Fibroblast of skin of scalp (primary cell): ENCODE results near the gene CDHR1.
A peak's percentile ranks its signal among the peaks of the same experiment; 100 is the strongest.

Experiments
- DNase-seq: peaks from one replicate; pipeline ENCODE4 v3.0.0-alpha.2; 2013

CDHR1 gene

DNA sequence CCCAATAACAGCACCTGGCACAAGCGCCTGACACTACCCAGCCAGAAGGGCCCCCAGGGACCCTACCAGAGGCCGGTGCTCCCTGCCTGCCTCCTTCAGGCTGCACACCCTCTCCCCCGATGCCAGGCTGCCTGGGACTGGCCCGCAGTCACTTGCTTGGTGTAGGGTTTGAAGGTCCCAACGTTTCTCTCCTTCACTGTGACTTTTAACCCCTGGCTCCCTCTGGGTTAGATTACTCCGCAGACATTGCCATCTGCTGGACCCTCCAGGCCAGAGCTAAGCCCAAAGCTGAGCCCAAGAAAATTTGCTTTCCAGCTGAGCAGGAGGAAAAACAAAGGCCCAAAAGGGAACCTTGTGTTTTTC is 6.9 kb downstream of the CDHR1 start:
- DNase-seq, result no peak

GRCh38 chr10:84201682-84202081 is 7.3 kb downstream of the CDHR1 start:
- DNase-seq, result no peak

DNA sequence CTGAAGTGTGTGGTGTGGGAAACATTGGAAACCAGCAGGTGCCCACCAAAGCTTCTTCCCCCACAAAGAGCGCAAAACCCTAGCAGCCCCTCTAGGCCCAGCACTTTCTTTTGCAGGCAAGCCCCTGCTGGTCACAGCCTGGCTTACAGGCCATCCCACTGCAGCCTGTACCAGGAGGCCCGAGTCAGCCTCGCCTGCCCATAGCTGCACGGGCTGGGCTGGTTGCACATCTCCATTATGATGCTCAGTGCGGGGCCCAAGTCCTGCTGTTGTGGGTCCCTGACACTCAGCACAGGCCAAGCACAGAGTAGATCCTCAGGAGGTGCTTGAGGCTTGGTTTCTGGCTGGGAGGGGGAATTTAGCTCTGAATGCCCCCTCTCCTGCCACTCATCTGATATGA is 8.0 kb downstream of the CDHR1 start:
- DNase-seq, result no peak

DNA sequence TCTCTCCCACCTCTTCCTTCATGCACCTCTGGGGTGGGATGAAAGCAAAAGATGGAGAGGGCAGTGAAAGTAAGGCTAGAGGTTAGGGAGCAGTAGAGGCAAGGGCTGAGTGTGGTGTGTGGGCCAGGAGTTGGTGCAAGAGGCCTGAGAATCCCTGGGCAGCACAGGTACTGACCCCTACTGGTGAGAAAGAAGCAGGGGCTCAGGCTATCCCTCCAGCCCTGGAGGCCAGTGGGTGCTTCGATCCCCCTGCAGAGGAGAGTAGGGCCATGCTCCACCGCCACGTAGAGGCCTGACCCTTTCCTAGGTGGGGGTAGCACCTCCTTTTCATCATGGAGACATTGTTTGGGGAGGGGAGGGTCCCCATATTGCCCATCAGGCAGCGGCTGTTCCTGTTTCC is 9.8 kb downstream of the CDHR1 start:
- DNase-seq, result no peak

- no peak for DNase-seq
These were observed 10.3 kb downstream of the CDHR1 start for GRCh38 chr10:84204610-84205009.

DNA sequence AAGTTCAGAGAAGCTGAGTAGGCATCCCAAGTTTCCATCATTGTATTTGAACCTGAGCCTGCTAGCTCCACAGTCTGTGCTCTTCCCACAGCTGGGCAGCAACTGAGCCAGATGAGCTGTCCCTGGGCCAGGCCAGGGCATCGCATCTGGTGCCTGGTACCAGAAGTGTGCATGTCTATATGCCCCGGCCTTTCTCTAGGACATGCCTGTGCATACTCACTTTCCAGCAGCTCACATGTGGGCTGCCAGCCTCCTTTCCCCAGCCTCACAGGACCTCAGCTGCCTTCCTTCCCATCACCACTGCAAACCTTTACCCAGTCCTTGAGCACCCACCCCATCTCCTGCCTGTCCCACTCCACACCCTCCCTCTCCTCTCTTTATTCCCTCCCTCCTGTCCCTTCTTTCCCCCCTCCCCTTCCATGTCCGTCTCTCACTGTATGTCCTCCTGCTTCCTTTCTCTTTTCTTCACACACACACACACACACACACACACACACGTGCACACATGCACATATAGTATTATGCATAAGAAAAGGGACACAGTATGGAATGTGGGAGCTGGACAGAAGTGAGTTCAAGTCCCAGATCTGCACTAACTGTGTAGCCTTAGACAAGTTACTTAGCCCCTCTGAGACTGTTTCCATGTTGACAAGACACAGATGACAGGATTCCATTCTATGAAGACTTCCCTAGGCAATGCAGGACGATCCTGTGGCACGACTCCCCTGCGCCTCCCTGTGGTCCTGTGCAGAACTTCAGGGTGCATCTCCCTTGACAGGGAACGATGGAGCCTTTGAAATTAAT is 10.9 kb downstream of the CDHR1 start:
- DNase-seq, result peak; percentile 14

DNA sequence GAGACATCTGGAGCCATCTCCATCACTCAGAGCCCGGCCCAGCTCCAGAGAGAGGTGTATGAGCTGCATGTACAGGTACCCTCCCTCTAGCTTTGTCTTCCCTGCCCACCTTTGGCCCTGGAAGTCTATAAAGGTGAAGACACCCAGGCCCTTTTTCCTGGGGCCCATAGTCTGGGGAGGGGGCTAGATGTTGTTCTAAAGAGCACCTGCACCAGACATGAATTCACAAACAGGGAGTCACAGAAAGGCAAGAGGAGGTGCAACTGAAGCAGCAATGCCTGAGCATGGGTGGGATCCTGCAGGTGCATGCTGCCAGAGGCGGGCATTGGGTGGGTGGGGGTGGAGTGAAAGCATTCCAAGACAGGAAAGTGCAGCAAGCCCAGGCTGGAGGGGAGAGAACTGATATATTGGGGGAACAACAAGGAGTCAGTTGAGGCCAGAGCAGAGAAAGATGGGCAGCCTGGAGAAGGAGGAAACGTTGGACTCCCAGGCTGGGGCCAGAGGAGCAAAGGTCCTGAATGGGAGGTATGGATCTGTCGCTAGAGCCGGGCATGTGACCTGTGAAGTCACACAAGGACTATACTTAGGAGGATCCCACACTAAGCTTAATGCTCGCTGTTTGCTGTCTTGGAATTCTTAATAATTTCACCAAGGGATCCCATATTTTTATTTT is 11.7 kb downstream of the CDHR1 start:
- DNase-seq, result no peak

DNA sequence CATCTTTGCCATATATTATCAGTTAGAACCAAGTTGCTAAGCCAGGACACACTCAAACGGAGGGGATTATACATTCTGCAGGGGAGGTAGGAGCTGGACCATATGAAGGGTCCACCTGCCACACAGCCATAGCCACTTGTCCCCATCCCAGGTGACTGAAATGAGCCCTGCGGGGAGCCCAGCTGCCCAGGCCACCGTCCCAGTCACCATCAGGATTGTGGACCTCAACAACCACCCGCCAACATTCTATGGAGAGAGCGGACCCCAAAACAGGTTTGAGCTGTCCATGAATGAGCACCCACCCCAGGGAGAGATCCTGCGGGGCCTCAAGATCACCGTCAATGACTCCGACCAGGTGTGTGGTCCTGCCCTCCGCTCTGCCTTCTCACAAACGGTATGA is 13.7 kb downstream of the CDHR1 start:
- no peak for DNase-seq

- DNase-seq, result no peak
These were observed 17.2 kb downstream of the CDHR1 start for GRCh38 chr10:84211566-84211965.

- DNase-seq, result no peak
These were observed 17.7 kb downstream of the CDHR1 start for GRCh38 chr10:84212014-84212413.

- no peak for DNase-seq
These were observed 18.7 kb downstream of the CDHR1 start for GRCh38 chr10:84213076-84213475.

- no peak for DNase-seq
These were observed 19.8 kb downstream of the CDHR1 start for GRCh38 chr10:84214046-84214572.

DNA sequence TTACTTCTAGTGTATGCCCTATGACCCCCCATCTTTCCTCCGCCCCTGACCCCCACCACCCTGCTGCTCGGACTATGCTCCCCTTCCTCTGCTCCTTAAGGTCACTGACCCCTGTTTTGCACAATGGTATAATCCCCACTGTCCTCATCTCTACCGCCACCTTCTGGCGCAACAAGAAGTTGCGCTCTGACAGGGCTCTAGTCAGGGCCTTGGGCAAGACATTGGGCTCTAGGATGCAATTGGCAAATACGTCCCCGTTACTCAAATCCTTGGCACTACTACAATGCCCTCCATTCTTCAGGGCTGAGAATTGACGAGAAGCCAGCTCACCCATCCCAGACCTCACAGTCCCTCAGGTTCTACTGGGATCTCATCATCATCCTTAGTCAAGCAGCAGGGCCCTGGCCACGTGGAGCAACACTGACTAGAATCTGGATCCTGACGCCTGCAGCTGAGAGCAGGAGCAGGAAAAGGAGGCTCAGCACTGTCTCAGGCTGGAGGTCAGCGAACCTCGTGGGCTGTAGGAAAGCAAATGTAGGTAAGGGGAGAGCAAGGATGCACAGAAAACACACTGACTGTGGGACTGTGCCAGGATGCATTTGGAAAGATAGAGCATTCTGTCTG is 20.4 kb downstream of the CDHR1 start:
- DNase-seq, result no peak

DNA sequence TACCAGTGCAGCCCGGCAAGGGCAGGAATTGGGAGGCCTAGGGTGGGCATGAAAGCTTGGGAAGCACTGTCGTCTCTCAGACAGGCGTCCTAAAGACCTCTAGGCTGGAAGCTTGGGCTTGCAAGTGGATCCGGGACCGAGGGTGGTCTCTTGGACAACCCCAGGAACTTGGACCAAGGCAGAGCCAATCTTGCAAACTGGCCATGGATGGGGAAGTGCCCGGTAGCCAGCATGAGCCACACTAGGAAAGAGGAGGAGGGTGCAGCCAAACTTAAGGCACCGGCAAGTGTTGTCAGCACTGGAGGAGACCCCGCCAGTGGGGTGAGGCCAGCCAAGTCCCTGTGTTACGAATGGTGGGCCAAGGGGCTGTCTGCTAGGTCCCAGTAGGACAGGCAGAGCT is 22.5 kb downstream of the CDHR1 start:
- DNase-seq, result no peak

DNA sequence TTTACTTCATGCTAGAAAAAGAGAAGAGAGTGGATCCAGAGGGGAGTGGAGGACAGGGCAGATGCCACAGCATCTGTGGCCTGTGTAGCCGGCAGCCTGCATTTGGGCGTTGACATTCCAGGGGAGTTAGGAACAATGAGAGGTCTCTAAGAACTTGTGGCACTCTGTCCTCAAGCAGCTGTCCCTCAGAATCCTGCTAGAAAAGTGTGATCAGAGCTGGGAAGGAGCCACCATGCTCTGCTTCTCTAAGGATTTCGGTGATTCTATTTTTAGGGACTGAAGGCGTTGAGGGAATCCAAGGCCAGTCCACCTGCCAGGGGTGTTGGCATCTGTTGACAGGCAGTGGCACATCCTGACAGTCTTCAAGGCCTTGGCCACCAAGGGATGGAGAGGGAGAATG is 23.4 kb downstream of the CDHR1 start:
- no peak for DNase-seq

- no peak for DNase-seq
These were observed 27.6 kb downstream of the CDHR1 start for GRCh38 chr10:84221916-84222315.

DNA sequence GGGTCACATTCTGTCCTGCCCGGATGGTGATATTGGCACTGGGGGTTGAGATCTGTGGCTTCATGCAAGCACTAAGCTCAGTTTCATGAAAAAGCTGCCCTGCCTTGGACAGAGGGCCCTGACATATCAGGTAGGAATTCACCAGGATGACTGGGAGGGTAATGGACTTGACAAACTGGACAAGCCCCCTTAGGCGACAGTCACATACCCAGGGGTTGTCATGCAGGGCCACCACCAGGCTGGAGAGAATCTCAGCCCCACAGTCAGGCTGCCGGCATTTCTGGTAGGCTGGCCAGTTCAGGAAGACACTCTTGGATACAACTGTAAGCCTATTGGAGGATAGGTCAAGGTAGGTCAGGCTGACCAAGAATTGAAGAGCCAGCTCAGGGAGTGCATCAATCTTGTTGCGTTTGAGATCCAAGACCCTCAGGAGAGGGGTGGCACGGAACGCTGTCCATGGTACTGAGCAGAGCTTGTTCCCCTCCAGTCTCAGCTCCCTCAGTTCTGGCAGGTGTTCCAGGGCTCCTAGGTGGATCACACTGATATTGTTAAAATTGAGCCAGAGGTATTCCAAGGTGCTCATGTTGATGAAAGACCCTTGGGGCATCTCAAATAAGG is 30.2 kb downstream of the CDHR1 start:
- no peak for DNase-seq

GRCh38 chr10:84225427-84226173 is 31.3 kb downstream of the CDHR1 start, which contains the start of gene LRIT2:
Gene LRIT2 (minus strand): TSS chr10:84225544. CDS start chr10:84225520, 24 bp downstream.
- no peak for DNase-seq

DNA sequence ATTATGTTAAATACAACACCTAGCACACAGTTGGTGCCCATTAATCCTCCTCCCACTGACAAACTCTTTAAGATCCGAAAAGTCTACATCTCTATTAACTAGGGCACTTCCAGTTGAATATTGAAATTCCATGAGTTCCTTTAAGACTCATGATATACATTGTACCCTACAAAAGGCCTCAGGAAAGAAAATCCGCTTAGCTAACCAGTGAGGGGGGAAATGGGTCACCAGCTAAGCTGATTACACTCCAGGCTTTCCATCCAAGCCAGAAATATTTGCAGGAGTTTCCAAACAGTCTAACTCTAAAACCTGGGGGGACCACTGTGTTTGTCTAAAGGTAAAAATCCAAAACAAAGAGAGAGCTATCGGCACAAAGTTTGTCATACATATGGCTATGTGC is 32.3 kb downstream of the CDHR1 start:
- no peak for DNase-seq

- no peak for DNase-seq
These were observed 33.5 kb downstream of the CDHR1 start for GRCh38 chr10:84227810-84228209.

DNA sequence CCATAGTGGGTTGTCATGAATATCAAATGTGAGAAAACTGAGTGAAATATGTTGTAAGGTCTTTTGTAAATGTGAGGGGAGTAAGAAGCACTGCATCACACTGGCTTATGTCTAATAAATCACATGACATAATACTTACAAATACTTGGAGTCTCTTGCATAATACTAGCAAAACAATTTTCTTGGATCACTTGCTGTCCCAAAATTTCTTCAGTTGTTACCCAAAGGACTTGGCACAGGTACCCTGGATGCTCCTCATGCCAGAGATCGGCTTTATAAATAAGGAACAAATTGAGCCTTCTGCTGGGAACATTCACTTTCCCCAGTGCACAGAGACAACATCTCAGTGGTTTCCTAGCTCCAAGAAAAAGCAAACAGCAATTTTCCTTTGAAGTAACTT is 36.0 kb downstream of the CDHR1 start:
- DNase-seq, result no peak

DNA sequence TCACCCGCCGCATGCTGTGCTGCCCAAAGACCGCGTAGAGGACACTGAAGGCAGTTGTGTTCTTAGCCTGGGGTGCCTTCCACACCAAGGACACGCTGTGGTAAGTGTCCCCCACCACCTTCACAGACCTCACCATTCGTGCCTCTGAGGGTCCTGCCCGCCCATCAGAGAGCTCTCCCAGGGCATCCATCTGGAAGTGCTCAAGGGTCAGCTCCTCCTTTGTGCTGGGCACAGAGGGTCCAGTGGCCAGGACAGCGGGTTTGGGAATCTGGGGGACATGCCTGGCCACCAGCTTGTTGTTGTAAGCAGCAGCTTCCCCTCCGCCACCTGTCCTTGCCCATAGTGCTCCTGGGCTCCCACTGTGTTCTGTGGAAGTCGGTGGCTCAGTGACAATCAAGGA is 38.0 kb downstream of the CDHR1 start:
- no peak for DNase-seq
